GM12878 (cell line): Measurements from ENCODE around the gene BORCS8. TPM values are rescaled to one million over a fixed set of nuclear protein-coding genes. Genes with fewer than 3 reads are reported as not detected.

Source experiments
- ASH2L ChIP-seq: fragments of 300-600, 200-600 bp; sonication (generic); IDR thresholded peaks from 2 replicates; pipeline ENCODE4 v1.6.1; 2017; ENCODE audit warnings: low read depth, mild to moderate bottlenecking, borderline replicate concordance
- CBX3 ChIP-seq: fragments of 200-600 bp; sonication (generic); IDR thresholded peaks from 2 replicates; pipeline ENCODE4 v1.6.1; 2016; ENCODE audit warnings: low read depth, borderline replicate concordance
- CREM ChIP-seq: IDR thresholded peaks from 2 replicates; pipeline ENCODE4 v1.6.1; 2014; ENCODE audit warnings: antibody characterized with exemption, low read depth
- DPF2 ChIP-seq: fragments of 450-650 bp; IDR thresholded peaks from 2 replicates; pipeline ENCODE4 v1.6.1; 2017; ENCODE audit warnings: mild to moderate bottlenecking
- EP300 ChIP-seq, 2 experiments: fragments of 150-350 bp in 1 of 2; IDR thresholded peaks; 2 replicates each; pipeline ENCODE4 v1.6.1; 2011 to 2012; ENCODE audit warnings: low read depth in 2 of 2, low read length in 2 of 2, borderline replicate concordance in 1 of 2, improper control_type of control experiment in 1 of 2, inconsistent platforms in 1 of 2; ENCODE audit not compliant: control insufficient read depth in 1 of 2
- FOXK2 ChIP-seq: fragments of 450-650 bp; IDR thresholded peaks from 2 replicates; pipeline ENCODE4 v1.6.1; 2017; ENCODE audit warnings: mild to moderate bottlenecking, moderate library complexity
- JUNB ChIP-seq: IDR thresholded peaks from 2 replicates; pipeline ENCODE4 v1.6.1; 2016; ENCODE audit warnings: antibody characterized with exemption, mild to moderate bottlenecking
- MEF2B ChIP-seq: fragments of 450-650 bp; IDR thresholded peaks from 2 replicates; pipeline ENCODE4 v1.6.1; 2018; ENCODE audit warnings: mild to moderate bottlenecking, moderate library complexity; ENCODE audit not compliant: partially characterized antibody, poor library complexity, severe bottlenecking
- NFXL1 ChIP-seq: fragments of 450-650 bp; IDR thresholded peaks from 2 replicates; pipeline ENCODE4 v1.6.1; 2017; ENCODE audit warnings: antibody characterized with exemption, mild to moderate bottlenecking, borderline replicate concordance
- PML ChIP-seq: IDR thresholded peaks from 2 replicates; pipeline ENCODE4 v1.6.1; 2012; ENCODE audit warnings: low read length, inconsistent platforms
- RFX5 ChIP-seq: IDR thresholded peaks from 2 replicates; pipeline ENCODE4 v1.6.1; 2011; ENCODE audit warnings: low read depth, low read length, improper control_type of control experiment
- SIN3A ChIP-seq: IDR thresholded peaks from 2 replicates; pipeline ENCODE4 v1.6.1; 2012; ENCODE audit warnings: low read depth, low read length, improper control_type of control experiment
- SREBF2 ChIP-seq: IDR thresholded peaks from 2 replicates; pipeline ENCODE4 v1.6.1; 2012; ENCODE audit warnings: mild to moderate bottlenecking, low read length
- TAF1 ChIP-seq: IDR thresholded peaks from 2 replicates; pipeline ENCODE4 v1.6.1; 2011; ENCODE audit warnings: mild to moderate bottlenecking, low read depth, low read length, borderline replicate concordance
- TCF3 ChIP-seq: IDR thresholded peaks from 2 replicates; pipeline ENCODE4 v1.6.1; 2012; ENCODE audit warnings: low read depth, mild to moderate bottlenecking, low read length, borderline replicate concordance; ENCODE audit not compliant: insufficient read depth
- USF2 ChIP-seq: IDR thresholded peaks from 2 replicates; pipeline ENCODE4 v1.6.1; 2011; ENCODE audit warnings: low read depth, low read length, improper control_type of control experiment, borderline replicate concordance
- YY1 ChIP-seq: IDR thresholded peaks from 2 replicates; pipeline ENCODE4 v1.6.1; 2011; ENCODE audit warnings: low read depth, mild to moderate bottlenecking, low read length
- ZNF217 ChIP-seq: fragments of 450-650 bp; IDR thresholded peaks from 2 replicates; pipeline ENCODE4 v1.6.1; 2017; ENCODE audit warnings: antibody characterized with exemption, mild to moderate bottlenecking
- ZSCAN29 ChIP-seq: fragments of 450-650 bp; IDR thresholded peaks from 2 replicates; pipeline ENCODE4 v1.6.1; 2017; ENCODE audit warnings: mild to moderate bottlenecking, moderate library complexity
- polyA plus RNA-seq, 11 experiments: library from polyadenylated mRNA; depleted of rRNA in 4 of 11; unstranded in 6 of 11; stranded (reverse) in 5 of 11; fragments of >200 nt; fragmentation: Nextera tagmentation in 4 of 11; fragmentation: Illumina TruSeq in 1 of 11; extraction: Ambion mirVana in 4 of 11; extraction: Trizol in 1 of 11; gene quantifications; 1 replicate in 1 of 11; 2 replicates in 10 of 11; pipeline versions ENCODE4 v1.2.1 to v1.2.3, GENCODE V29; 2011 to 2016; ENCODE audit warnings: inconsistent platforms in 2 of 11, missing spikeins in 2 of 11, low read depth in 1 of 11
- total RNA-seq, 4 experiments: library from RNA; depleted of rRNA in 3 of 4; stranded (reverse); fragments of >200 nt in 3 of 4; fragmentation: Illumina TruSeq in 1 of 4; extraction: Trizol in 1 of 4; gene quantifications; 2 replicates each; pipeline versions ENCODE4 v1.2.1 to v1.2.3, GENCODE V29; 2013 to 2021
- TF ChIP-seq, protein P1 (sequence below): fragments of 450-650 bp; IDR thresholded peaks from 2 replicates; pipeline ENCODE4 v1.6.1; 2017; ENCODE audit warnings: mild to moderate bottlenecking
- TF ChIP-seq, protein P2 (sequence below): fragments of 150-350 bp; IDR thresholded peaks from 2 replicates; pipeline ENCODE4 v1.6.1; 2014; ENCODE audit warnings: mild to moderate bottlenecking, low read depth, low read length
- TF ChIP-seq, protein P3 (sequence below), 3 experiments: IDR thresholded peaks in 2 of 3; conservative IDR thresholded peaks in 1 of 3; 2 replicates each; pipeline ENCODE4 v1.5.1; 2011; ENCODE audit warnings: low read depth in 3 of 3, low read length in 3 of 3, mild to moderate bottlenecking in 3 of 3, control low read depth in 2 of 3, moderate library complexity in 2 of 3, inconsistent platforms in 1 of 3, mixed read lengths in 1 of 3; ENCODE audit not compliant: control insufficient read depth in 2 of 3, insufficient read depth in 1 of 3; ENCODE audit errors: extremely low read depth in 1 of 3

BORCS8 gene
- total and polyA plus RNA-seq, 10 of the 15 experiments (the other 5 are each of a cell fraction or from before 2014, with no cell fraction given), result 3.7 to 40.3 (median 23.4) TPM

GRCh38 chr19:19192078-19192882 is at the start of gene BORCS8, which contains the start of gene RFXANK (continued):
- TF ChIP-seq JUNB (no peak; the same call in 1 of the 2 replicates), DPF2 (peak; percentile 80), MEF2B (no peak), RFX5 (0 out of 2 replicates have a peak, but pooled peaks have one; percentile 19), SREBF2 (0 out of 2 replicates have a peak, but pooled peaks have one; percentile 10), USF2 (no peak), YY1 (peak; percentile 90), FOXK2 (no peak; the same call in 1 of the 2 replicates), CREM (peak; percentile 67; the same call in 1 of the 2 replicates), ZNF217 (no peak), ZSCAN29 (peak; percentile 66; the same call in 1 of the 2 replicates), CBX3 (no peak), EP300 (IDR thresholded peaks at IDR 0.05; ENCODE audit: borderline replicate concordance in 1 of 2, control insufficient read depth in 1 of 2, low read depth in 2 of 2, low read length in 2 of 2) (no peak), SIN3A (peak; percentile 82), NFXL1 (no peak), TAF1 (peak; percentile 93), TCF3 (no peak), PML (peak; percentile 87), ASH2L (peak; percentile 3; the same call in 1 of the 2 replicates)
- TF ChIP-seq, protein P1, sequence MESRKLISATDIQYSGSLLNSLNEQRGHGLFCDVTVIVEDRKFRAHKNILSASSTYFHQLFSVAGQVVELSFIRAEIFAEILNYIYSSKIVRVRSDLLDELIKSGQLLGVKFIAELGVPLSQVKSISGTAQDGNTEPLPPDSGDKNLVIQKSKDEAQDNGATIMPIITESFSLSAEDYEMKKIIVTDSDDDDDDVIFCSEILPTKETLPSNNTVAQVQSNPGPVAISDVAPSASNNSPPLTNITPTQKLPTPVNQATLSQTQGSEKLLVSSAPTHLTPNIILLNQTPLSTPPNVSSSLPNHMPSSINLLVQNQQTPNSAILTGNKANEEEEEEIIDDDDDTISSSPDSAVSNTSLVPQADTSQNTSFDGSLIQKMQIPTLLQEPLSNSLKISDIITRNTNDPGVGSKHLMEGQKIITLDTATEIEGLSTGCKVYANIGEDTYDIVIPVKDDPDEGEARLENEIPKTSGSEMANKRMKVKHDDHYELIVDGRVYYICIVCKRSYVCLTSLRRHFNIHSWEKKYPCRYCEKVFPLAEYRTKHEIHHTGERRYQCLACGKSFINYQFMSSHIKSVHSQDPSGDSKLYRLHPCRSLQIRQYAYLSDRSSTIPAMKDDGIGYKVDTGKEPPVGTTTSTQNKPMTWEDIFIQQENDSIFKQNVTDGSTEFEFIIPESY, result peak; percentile 52; the same call in 1 of the 2 replicates
- TF ChIP-seq, protein P2, sequence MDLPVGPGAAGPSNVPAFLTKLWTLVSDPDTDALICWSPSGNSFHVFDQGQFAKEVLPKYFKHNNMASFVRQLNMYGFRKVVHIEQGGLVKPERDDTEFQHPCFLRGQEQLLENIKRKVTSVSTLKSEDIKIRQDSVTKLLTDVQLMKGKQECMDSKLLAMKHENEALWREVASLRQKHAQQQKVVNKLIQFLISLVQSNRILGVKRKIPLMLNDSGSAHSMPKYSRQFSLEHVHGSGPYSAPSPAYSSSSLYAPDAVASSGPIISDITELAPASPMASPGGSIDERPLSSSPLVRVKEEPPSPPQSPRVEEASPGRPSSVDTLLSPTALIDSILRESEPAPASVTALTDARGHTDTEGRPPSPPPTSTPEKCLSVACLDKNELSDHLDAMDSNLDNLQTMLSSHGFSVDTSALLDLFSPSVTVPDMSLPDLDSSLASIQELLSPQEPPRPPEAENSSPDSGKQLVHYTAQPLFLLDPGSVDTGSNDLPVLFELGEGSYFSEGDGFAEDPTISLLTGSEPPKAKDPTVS, result 0 out of 2 replicates have a peak, but pooled peaks have one; percentile 19
- TF ChIP-seq, protein P3, sequence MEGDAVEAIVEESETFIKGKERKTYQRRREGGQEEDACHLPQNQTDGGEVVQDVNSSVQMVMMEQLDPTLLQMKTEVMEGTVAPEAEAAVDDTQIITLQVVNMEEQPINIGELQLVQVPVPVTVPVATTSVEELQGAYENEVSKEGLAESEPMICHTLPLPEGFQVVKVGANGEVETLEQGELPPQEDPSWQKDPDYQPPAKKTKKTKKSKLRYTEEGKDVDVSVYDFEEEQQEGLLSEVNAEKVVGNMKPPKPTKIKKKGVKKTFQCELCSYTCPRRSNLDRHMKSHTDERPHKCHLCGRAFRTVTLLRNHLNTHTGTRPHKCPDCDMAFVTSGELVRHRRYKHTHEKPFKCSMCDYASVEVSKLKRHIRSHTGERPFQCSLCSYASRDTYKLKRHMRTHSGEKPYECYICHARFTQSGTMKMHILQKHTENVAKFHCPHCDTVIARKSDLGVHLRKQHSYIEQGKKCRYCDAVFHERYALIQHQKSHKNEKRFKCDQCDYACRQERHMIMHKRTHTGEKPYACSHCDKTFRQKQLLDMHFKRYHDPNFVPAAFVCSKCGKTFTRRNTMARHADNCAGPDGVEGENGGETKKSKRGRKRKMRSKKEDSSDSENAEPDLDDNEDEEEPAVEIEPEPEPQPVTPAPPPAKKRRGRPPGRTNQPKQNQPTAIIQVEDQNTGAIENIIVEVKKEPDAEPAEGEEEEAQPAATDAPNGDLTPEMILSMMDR (IDR thresholded peaks at IDR 0.05 in 2 of 3, conservative IDR thresholded peaks at IDR 0.05 in 1 of 3; ENCODE audit: control insufficient read depth in 2 of 3, extremely low read depth in 1 of 3, insufficient read depth in 1 of 3, low read depth in 3 of 3, low read length in 3 of 3), result no peak
